Activated CD8-positive, alpha-beta memory T cell treated with anti-CD3 and anti-CD28 coated beads, Interleukin-2, amount 10 ng/mL, durations not matched to agents 7 days and 5 days (primary cell): ENCODE results near the gene TCF19. TPM values are rescaled to one million over a fixed set of nuclear protein-coding genes. Genes with fewer than 3 reads are reported as not detected.
"Not testable (repeated sequence)": the region's sequence is repeated elsewhere in the genome, so short reads cannot be mapped to it uniquely, and the experiment has no call there.

Experiments
- ATAC-seq: fragments of 150-1000 bp; cut with Tn5 transposase; one replicate; pipeline ENCODE4 v1.10.0; 2021; ENCODE audit warnings: moderate library complexity
- CTCF ChIA-PET: fragments of 350-600 bp; sonication (Branson Sonifier 250); formaldehyde crosslinking; loops from one replicate; lab custom pipeline; 2021; ENCODE audit warnings: antibody characterized with exemption; lab: Charles Lee
- DNase-seq: peaks from one replicate; pipeline ENCODE4 v3.0.0-alpha.2; 2020
- H3K27ac Mint-ChIP-seq: one replicate; pipeline ENCODE4 v1.8.0; 2021; ENCODE audit warnings: mild to moderate bottlenecking, mixed read lengths
- H3K27me3 Mint-ChIP-seq: one replicate; pipeline ENCODE4 v1.8.0; 2021; ENCODE audit warnings: mixed read lengths
- H3K36me3 Mint-ChIP-seq: one replicate; pipeline ENCODE4 v1.8.0; 2021; ENCODE audit warnings: mild to moderate bottlenecking, mixed read lengths
- H3K4me1 Mint-ChIP-seq: one replicate; pipeline ENCODE4 v1.8.0; 2021; ENCODE audit warnings: mixed read lengths
- H3K4me3 Mint-ChIP-seq: one replicate; pipeline ENCODE4 v1.8.0; 2021; ENCODE audit warnings: mild to moderate bottlenecking, moderate library complexity, mixed read lengths
- H3K9me3 Mint-ChIP-seq: one replicate; pipeline ENCODE4 v1.8.0; 2022; ENCODE audit warnings: low read depth, mixed read lengths
- total RNA-seq, 2 experiments: library from RNA; stranded (reverse); gene quantifications; one replicate each; pipeline ENCODE4 v1.2.3, GENCODE V29; 2021

TCF19 gene
- total RNA-seq, 2 experiments from 2014 or later: 100 to 106 TPM

GRCh38 chr6:31183287-31183686 is 24.9 kb downstream of the TCF19 start:
- H3K27me3 Mint-ChIP-seq, H3K27ac Mint-ChIP-seq, DNase-seq, H3K4me3 Mint-ChIP-seq, H3K9me3 Mint-ChIP-seq, ATAC-seq, H3K36me3 Mint-ChIP-seq: not testable (repeated sequence)
- H3K4me1 Mint-ChIP-seq: peaks cover 35% of the 10 kb centered on the region
- CTCF ChIA-PET: interaction anchor here (1.1 kb wide), 1 partner anchor 11 kb away, joined by 3 read pairs; no protein-coding TSS in a partner anchor

DNA sequence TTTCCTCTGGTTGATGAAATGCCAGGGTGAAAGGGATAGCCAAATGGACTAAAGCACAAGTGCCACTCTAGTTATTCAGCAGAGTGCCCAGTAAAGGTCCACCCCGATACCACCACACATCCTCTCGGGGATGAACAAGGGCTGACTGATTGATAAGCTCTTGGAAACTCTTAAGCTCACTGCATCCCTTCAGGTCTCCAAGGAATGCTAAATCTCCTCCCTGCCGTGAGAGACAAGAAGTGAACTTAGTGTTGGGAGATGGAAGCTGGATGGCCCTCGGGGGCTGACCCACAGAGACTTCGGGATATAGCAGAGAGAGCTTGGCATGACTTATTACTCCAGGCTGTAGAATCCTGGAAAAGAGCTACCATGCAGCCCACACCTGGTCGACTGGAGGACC is 25.5 kb downstream of the TCF19 start:
- CTCF ChIA-PET: interaction anchor here (0.9 kb wide), 1 partner anchor 183 kb away, joined by 4 read pairs; no protein-coding TSS in a partner anchor
- peaks cover 30% of the 10 kb centered on the region for H3K4me1 Mint-ChIP-seq
- H3K9me3 Mint-ChIP-seq, H3K27me3 Mint-ChIP-seq, DNase-seq, H3K36me3 Mint-ChIP-seq, H3K27ac Mint-ChIP-seq, H3K4me3 Mint-ChIP-seq, ATAC-seq: not testable (repeated sequence)

- peaks cover 22% of the 10 kb centered on the region for H3K4me1 Mint-ChIP-seq
- CTCF ChIA-PET: interaction anchor here (1.0 kb wide), 2 partner anchors 49 to 180 kb away, joined by 3 read pairs; no protein-coding TSS in a partner anchor
- H3K27me3 Mint-ChIP-seq, H3K36me3 Mint-ChIP-seq, H3K9me3 Mint-ChIP-seq, H3K4me3 Mint-ChIP-seq, DNase-seq: not testable (repeated sequence)
- peak; percentile 68 for ATAC-seq
- peak overlapping the region; percentile 22 for H3K27ac Mint-ChIP-seq
Measured at GRCh38 chr6:31185695-31186051, 27.3 kb downstream of the TCF19 start.

DNA sequence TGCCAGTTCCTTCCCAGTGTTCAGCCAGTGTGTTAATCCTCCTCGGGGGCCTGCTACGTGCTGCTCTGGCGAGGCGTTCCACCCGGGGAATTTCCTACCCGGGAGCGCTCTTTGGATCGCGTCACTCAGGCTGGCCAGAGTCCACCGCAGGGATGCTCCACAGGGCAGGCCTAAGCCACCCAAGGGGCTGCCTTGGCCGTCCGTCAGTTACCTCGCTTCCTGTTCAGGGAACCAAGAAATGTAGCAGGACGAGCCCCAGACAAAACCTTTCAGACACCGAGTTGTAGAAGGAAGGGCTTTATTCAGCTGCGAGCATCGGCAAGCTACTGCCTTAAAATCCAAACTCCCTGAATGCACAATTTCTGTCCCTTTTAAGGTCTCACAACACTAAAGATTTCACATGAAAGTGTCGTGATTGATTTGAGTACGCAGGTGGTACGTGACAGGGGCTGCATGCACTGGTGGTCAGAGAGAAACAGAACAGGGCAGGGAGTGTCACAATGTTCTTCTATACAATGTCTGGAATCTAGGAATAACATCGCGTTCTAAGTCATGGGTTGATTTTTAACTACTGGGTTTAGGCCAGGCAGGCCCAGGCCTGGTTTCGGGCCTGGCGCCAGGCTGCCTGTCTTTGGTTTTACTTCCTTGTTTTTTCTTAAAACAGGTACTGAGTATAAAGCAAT is 27.8 kb downstream of the TCF19 start:
- H3K9me3 Mint-ChIP-seq: no peaks in the 10 kb centered on the region
- H3K27me3 Mint-ChIP-seq: no peaks in the 10 kb centered on the region
- H3K27ac Mint-ChIP-seq: peak overlapping the region; percentile 22
- CTCF ChIA-PET: interaction anchor here (0.7 to 1.0 kb wide), 2 partner anchors 57 to 179 kb away, joined by 3 read pairs; no protein-coding TSS in a partner anchor
- H3K4me1 Mint-ChIP-seq: peaks cover 20% of the 10 kb centered on the region
- no peak overlapping the region for H3K4me3 Mint-ChIP-seq
- ATAC-seq (no peak), DNase-seq (no peak)
- no peaks in the 10 kb centered on the region for H3K36me3 Mint-ChIP-seq

DNA sequence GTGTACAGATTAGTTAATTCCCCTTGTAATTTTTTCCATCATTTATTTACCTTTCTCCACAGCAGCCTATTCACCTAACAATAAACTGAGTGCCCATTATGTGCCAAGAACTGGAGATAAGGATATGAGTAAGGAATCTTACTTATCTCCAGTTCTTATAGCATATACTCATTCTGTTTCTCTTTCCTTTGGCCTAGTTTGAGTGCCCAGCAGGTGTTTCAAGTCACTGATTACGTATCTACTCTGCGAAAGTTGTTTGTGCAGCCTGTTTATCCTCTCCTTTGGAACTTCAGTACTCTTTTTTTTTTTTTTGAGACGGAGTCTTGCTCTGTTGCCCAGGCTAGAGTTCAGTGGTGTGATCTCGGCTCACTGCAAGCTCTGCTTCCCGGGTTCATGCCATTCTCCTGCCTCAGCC is 29.4 kb downstream of the TCF19 start:
- no peaks in the 10 kb centered on the region for H3K36me3 Mint-ChIP-seq
- H3K9me3 Mint-ChIP-seq: no peaks in the 10 kb centered on the region
- no peaks in the 10 kb centered on the region for H3K27me3 Mint-ChIP-seq
- H3K4me3 Mint-ChIP-seq: no peak overlapping the region
- H3K4me1 Mint-ChIP-seq: peaks cover 20% of the 10 kb centered on the region
- no peak for ATAC-seq
- H3K27ac Mint-ChIP-seq: no peak overlapping the region
- CTCF ChIA-PET: no interaction called here
- no peak for DNase-seq

- H3K9me3 Mint-ChIP-seq, CTCF ChIA-PET, H3K27ac Mint-ChIP-seq, H3K36me3 Mint-ChIP-seq, ATAC-seq, H3K27me3 Mint-ChIP-seq, H3K4me3 Mint-ChIP-seq, DNase-seq: not testable (repeated sequence)
- peaks cover 20% of the 10 kb centered on the region for H3K4me1 Mint-ChIP-seq
Measured at GRCh38 chr6:31189223-31189622, 30.8 kb downstream of the TCF19 start.

DNA sequence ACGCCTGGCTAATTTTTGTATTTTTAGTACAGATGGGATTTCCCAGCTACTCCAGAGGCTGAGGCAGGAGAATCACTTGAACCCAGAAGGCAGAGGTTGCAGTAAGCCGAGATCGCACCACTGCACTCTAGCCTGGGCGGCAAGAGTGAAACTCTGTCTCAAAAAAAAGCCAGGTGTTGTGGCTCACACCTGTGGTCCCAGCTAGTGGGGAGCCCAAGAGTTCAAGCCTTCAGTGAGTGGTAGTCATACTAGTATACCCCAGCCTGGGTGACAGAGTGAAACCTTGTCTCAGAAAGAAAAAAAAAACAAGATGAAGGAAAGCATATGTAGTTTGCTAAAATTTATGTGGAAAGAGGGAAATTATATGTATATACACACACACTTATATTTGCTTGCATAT is 32.1 kb downstream of the TCF19 start:
- ATAC-seq (no peak), DNase-seq (no peak)
- H3K36me3 Mint-ChIP-seq: peaks cover 2% of the 10 kb centered on the region
- H3K27ac Mint-ChIP-seq: no peak overlapping the region
- CTCF ChIA-PET: interaction anchor here (0.7 to 5.2 kb wide), 3 partner anchors 53 to 1743 kb away, joined by 4 to 80 read pairs (median 43); partner anchors contain the start of gene PSORS1C2
- H3K4me1 Mint-ChIP-seq: peaks cover 20% of the 10 kb centered on the region
- no peak overlapping the region for H3K4me3 Mint-ChIP-seq
- no peaks in the 10 kb centered on the region for H3K9me3 Mint-ChIP-seq
- H3K27me3 Mint-ChIP-seq: no peaks in the 10 kb centered on the region

- peaks cover 17% of the 10 kb centered on the region for H3K4me1 Mint-ChIP-seq
- not testable (repeated sequence) for H3K27me3 Mint-ChIP-seq, H3K27ac Mint-ChIP-seq, H3K9me3 Mint-ChIP-seq, H3K36me3 Mint-ChIP-seq, ATAC-seq, H3K4me3 Mint-ChIP-seq
- CTCF ChIA-PET: interaction anchor here (0.6 to 5.2 kb wide), 23 partner anchors 8 to 257 kb away, joined by 3 to 80 read pairs (median 4); partner anchors contain the start of genes CCHCR1, PSORS1C2 and TCF19
- peak; percentile 80 for DNase-seq
Measured at GRCh38 chr6:31192431-31193105, 34.2 kb downstream of the TCF19 start.

DNA sequence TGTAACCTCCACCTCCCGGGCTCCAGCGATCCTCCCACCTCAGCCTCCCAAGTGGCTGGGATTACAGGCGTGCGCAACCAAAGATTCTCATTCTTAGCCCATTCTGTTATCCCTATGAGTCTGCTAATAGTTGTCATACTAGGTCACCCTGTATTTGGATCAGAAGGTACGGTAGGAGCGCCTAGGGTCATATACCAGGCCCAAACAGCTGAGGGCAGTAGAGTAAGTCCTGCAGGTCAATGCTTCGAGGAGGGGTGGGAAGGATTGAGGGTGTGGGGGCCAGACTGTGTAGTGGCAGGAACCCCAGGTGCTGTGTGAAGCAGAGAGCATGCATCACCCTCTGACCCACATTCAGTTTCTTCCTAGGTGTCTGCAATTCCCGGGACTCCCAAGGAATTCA is 34.8 kb downstream of the TCF19 start:
- no peak overlapping the region for H3K27ac Mint-ChIP-seq
- CTCF ChIA-PET: interaction anchor here (0.7 to 5.2 kb wide), 11 partner anchors 10 to 256 kb away, joined by 3 to 80 read pairs (median 8); partner anchors contain the start of genes CCHCR1, PSORS1C2 and TCF19
- no peak overlapping the region for H3K4me3 Mint-ChIP-seq
- H3K9me3 Mint-ChIP-seq: no peaks in the 10 kb centered on the region
- ATAC-seq (no peak), DNase-seq (no peak)
- peaks cover 14% of the 10 kb centered on the region for H3K4me1 Mint-ChIP-seq
- no peaks in the 10 kb centered on the region for H3K27me3 Mint-ChIP-seq
- peaks cover 5% of the 10 kb centered on the region for H3K36me3 Mint-ChIP-seq

- ATAC-seq (no peak), DNase-seq (no peak)
- no peak overlapping the region for H3K4me3 Mint-ChIP-seq
- CTCF ChIA-PET: interaction anchor here (1.2 to 5.2 kb wide), 7 partner anchors 9 to 172 kb away, joined by 3 to 80 read pairs (median 12); partner anchors contain the start of genes PSORS1C2 and TCF19
- peaks cover 11% of the 10 kb centered on the region for H3K36me3 Mint-ChIP-seq
- H3K27me3 Mint-ChIP-seq: no peaks in the 10 kb centered on the region
- no peaks in the 10 kb centered on the region for H3K9me3 Mint-ChIP-seq
- peaks cover 20% of the 10 kb centered on the region for H3K4me1 Mint-ChIP-seq
- no peak overlapping the region for H3K27ac Mint-ChIP-seq
Measured at GRCh38 chr6:31194061-31194834, 35.9 kb downstream of the TCF19 start.

DNA sequence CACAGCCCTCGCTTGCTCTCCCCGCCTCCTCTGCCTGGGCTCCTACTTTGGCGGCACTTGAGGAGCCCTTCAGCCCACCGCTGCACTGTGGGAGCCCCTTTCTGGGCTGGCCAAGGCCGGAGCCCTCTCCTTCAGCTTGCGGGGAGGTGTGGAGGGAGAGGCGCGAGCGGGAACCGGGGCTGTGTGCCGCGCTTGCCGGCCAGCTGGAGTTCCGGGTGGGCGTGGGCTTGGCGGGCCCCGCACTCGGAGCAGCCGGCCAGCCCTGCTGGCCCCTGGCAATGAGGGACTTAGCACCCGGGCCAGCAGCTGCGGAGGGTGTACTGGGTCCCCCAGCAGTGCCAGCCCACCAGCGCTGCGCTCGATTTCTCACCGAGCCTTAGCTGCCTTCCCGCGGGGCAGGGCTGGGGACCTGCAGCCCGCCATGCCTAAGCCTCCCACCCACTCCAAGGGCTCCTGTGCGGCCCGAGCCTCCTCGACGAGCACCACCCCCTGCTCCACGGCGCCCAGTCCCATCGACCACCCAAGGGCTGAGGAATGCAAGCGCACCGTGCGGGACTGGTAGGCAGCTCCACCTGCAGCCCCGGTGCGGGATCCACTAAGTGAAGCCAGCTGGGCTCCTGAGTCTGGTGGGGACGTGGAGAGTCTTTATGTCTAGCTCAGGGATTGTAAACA is 37.1 kb downstream of the TCF19 start:
- not testable (repeated sequence) for ATAC-seq, H3K4me3 Mint-ChIP-seq, H3K27me3 Mint-ChIP-seq, H3K9me3 Mint-ChIP-seq, DNase-seq, H3K27ac Mint-ChIP-seq
- peaks cover 32% of the 10 kb centered on the region for H3K4me1 Mint-ChIP-seq
- peaks cover 22% of the 10 kb centered on the region for H3K36me3 Mint-ChIP-seq
- CTCF ChIA-PET: interaction anchor here (1.4 to 5.2 kb wide), 9 partner anchors 8 to 172 kb away, joined by 4 to 63 read pairs (median 8); partner anchors contain the start of gene TCF19

- not testable (repeated sequence) for H3K9me3 Mint-ChIP-seq, ATAC-seq, H3K27me3 Mint-ChIP-seq, DNase-seq
- Mint-ChIP-seq H3K27ac (peak overlapping the region; percentile 99), H3K36me3 (peaks cover 30% of the 10 kb centered on the region), H3K4me1 (peaks cover 37% of the 10 kb centered on the region), H3K4me3 (peak overlapping the region; percentile 75)
- CTCF ChIA-PET: interaction anchor here (1.3 to 3.6 kb wide), 11 partner anchors 10 to 202 kb away, joined by 3 to 63 read pairs (median 6); partner anchors contain the start of genes HLA-B and TCF19
Measured at GRCh38 chr6:31196251-31197022, 38.0 kb downstream of the TCF19 start.
